ENCODE measurements around the gene CAVIN4.

CAVIN4 gene, protein sequence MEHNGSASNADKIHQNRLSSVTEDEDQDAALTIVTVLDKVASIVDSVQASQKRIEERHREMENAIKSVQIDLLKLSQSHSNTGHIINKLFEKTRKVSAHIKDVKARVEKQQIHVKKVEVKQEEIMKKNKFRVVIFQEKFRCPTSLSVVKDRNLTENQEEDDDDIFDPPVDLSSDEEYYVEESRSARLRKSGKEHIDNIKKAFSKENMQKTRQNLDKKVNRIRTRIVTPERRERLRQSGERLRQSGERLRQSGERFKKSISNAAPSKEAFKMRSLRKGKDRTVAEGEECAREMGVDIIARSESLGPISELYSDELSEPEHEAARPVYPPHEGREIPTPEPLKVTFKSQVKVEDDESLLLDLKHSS

DNA sequence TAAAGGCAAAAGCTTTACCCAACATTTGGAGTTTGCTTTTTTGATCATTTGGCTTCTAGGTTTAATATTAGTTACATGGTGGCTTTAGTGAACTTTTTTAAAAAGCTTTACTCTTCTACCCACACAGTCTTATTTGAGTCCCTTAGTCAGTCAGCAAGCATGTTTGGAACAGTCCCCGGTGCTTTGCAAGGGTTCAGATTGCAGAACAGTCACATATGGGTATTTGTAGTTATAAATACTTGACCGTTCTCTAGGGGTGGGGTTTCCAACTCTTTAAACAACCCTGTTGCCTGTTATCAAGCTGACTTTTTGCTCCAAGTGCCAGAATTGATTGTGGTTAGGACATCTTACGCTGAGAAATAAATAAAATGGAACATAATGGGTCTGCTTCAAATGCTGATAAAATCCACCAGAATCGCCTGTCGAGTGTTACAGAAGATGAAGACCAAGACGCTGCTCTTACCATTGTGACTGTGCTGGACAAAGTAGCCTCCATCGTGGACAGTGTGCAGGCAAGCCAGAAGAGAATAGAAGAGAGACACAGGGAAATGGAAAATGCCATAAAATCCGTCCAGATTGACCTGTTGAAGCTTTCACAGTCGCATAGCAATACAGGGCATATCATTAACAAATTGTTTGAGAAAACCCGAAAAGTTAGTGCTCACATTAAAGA is at the start of gene CAVIN4:
CAVIN4 (plus strand) TSS at position 304 of the 673 bp plus-strand sequence; CDS start at position 369, 65 bp downstream.
- no peak for DNase-seq

DNA sequence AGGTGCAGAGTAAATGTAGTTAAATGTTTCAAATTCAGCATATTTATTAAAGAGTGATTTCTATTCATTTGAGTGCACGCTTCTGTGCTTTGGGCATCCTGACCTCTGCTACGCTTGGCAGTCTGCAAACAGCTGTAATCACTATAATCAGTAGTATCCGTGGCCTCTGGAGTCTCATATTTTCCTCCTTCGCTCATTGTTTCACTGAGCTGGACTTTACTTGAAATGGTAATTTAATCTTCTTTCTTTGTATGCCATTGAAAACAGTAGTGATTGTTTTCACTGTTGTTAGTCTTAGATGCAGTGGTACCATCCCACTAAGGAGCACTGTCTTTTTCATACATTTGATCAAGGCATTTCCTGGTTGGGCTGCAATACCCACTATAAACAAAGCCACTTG is 43.5 kb upstream of the CAVIN4 start:
- DNase-seq: no peak

GRCh38 chr9:100540327-100540726 is 37.6 kb upstream of the CAVIN4 start:
- DNase-seq: no peak

DNA sequence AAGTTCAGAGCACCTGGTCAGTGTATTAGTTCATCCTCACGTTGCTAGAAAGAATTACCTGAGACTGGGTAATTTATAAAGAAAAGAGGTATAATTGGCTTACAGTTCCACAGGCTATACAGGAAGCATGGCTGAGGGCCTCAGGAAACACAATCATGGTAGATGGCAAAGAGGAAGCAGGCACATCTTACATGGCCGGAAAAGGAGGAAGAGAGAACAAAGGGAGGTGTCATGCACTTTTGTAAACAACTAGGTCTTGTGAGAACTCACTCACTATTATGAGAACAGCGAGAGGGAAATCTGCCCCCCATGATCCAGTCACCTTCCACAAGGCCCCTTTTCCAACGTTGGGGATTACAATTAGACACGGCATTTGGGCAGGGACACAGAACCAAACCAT is 28.8 kb upstream of the CAVIN4 start:
- no peak for DNase-seq

GRCh38 chr9:100554935-100555401 is 22.9 kb upstream of the CAVIN4 start:
- DNase-seq: no peak

GRCh38 chr9:100555471-100555870 is 22.4 kb upstream of the CAVIN4 start:
- DNase-seq: no peak

DNA sequence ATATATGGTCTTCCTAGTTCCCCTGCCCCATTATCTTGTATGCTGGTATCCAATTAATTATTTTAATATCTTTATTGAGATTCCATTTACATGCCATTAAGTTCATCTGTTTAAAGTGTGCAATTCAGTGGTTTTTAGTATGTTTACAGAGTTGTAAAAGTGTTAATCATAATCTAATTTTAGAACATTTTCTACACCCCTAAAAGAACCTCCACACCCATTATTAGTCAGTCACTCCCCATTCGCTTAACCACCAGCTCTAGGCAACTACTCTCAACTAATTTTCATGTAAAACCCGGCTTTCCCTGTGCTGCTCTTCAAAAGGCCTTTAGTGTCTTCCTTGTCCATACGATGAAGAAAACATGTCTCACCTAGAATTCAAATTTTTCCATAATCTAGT is 20.8 kb upstream of the CAVIN4 start:
- no peak for DNase-seq

DNA sequence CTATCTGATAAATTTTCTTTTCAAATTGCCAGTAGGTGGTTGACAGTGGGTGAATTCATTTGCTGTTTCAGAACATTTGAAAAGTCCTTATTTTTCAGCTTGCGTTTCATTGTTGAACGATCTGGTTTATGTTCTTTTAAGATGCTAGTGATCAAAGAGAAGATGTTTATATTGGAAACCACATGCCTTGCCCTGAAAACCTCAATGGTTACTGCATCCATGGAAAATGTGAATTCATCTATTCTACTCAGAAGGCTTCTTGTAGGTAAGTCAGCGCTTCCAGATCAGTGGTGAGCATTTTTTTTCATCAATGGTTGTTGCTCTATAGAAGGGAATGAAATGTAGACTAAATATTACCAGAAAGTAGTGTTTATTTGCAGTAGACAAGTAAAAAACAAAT is 16.6 kb upstream of the CAVIN4 start:
- DNase-seq: no peak

GRCh38 chr9:100567856-100568255 is 10.0 kb upstream of the CAVIN4 start:
- DNase-seq: no peak

- no peak for DNase-seq
Measured at GRCh38 chr9:100573655-100574260, 4.1 kb upstream of the CAVIN4 start.

DNA sequence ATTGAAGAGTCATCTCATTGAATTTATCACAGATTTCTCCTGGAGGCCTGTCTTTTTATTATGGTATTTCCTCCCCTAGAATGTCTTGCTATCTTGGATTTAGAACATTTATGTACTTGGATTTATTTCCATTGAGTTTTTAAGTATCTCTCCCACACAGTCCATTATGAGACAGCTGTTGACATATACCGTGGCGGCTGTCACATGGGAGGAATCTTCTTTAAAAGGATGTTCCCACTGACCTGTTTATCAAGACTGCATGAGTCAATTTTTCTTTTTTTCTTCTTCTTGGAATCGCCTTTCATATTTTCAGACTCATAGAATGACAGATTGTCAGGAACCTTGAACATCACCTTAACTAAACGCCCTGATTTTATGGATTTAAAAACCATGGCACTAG is 2.9 kb upstream of the CAVIN4 start:
- DNase-seq: no peak

GRCh38 chr9:100575765-100576386 is 2.0 kb upstream of the CAVIN4 start:
- no peak for DNase-seq

- no peak for DNase-seq
Measured at GRCh38 chr9:100578610-100579009, 731 bp downstream of the CAVIN4 start.

DNA sequence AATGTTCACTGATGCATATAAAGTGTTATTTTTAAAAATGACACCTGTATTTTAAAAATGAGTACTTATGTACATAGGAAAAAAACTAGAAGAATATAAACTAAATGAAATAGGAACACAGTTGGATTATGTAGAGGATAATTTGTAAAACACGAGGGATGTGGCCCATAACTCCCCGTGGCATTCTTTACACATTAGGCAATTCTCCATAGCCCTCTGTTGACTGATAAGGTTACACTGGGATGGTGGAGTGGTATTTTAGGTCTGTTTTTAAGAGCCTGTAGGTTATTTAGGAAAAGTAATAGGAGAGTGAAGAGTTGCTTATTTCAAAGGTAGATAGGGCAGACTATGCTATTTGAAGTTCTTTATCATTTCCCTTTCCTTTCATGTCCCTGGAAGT is 1.8 kb downstream of the CAVIN4 start:
- no peak for DNase-seq

GRCh38 chr9:100580257-100580656 is 2.4 kb downstream of the CAVIN4 start:
- no peak for DNase-seq

DNA sequence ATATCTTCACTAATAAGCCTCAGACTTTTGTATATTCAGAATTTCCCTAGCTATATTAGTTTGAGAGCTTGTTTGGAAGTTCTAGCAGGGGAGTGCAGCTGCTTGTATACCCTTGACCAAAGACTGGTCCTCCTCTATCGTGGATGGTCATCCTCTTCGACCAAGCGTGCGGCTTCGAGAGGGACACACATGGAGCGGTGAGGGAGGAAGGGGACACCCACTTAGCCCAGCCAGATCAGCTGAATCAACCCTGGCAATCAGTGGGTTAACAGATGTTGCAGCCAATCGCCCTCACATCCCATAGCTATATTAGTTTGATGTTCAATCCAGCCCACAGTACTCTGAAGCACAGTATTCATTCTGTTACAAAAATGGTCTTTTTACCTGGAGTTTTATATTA is 3.2 kb downstream of the CAVIN4 start:
- DNase-seq: no peak

- no peak for DNase-seq
Measured at GRCh38 chr9:100581661-100582060, 3.8 kb downstream of the CAVIN4 start.

DNA sequence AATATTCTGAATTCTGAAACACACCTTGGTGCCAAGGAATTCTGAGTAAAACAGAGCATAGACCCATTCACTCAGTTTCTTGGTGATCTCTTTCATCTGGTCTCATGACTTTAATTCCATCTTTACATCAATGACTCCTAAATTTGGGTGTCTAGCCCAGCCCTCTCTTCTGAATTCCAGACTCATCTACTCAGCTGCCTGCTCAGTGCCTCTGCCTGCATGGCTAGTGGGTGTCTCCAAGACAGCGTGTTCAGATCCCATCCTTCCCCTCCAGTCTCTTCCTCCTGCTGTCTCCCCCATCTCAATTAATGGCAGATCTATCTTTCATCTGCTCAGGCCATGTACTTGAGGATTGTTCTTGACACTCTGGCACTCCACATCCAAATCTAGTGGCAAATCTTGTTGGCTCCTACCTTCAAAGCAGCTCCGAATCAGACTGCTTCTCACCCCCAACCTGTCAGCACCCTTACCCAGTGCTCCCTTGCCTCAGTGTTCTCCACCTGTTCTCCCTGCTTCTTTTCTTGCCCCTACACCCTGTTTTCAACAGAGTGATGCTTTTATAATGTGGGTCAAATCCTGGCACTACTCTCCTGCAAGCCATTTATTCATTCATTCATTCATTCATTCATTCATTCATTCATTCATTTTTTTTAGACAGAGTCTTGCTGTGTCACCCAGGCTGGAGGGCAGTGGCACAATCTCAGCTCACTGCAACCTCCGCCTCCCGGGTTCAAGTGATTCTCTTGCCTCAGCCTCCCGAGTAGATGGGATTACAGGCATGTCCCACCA is 5.3 kb downstream of the CAVIN4 start:
- no peak for DNase-seq

DNA sequence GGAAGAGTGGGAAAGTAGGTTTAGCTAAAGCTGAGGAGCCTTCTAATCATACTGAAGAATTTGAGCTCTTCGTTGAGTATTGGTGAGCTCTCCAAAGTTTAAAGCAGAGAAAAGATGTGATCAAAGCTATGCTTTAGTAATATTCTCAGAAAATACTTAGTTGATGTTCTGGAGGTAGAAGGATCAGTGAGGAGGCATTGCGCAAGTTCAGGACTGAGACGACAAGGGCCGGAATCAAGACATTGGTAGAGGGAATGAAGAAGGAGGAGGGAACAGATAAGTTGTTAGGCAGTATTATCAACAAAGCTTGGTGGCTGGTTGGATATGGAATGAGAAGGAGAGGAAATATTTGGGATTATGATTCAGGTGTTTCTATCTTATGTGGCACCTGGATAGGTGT is 7.1 kb downstream of the CAVIN4 start:
- DNase-seq: no peak

- no peak for DNase-seq
Measured at GRCh38 chr9:100586093-100586492, 8.2 kb downstream of the CAVIN4 start.

GRCh38 chr9:100587375-100587774 is 9.5 kb downstream of the CAVIN4 start:
- no peak for DNase-seq

DNA sequence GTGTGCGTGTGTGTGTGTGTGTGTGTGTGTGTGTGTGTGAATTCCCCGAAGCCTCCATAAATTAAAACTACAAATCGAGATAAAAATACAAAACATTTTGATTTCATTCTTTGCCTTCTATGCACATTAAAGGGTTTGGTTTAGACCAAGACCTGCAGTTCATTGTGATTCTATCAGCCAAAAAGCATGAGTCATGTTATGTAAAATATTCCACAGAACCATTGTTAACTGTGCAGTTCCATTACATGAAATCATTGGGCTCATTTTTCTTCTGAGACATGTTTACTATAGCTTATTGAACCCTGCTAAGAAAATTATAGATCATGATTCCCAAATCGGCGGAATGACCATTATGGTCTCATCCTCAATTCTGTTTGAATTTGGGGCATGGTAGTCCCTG is 11.7 kb downstream of the CAVIN4 start:
- DNase-seq: no peak

DNA sequence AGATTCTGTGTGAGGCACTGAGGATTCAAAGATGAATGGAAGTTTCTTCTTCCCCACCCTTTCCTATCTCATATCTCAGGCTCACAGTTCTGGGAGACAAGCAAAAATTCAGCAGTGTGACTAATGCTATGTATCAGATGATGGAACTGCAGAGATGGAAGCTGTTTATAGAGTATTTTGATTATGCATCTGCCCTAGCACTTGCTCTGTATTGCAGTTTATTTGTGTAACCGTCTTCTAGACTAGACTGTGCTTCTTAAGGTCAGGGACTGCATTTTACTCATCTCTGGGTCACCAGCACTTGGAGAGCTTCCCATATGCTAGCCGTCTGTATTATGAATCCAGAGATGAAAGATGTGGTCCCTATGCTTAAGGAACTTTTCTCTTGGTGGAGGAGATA is 12.6 kb downstream of the CAVIN4 start:
- no peak for DNase-seq
